Activated CD4-positive, alpha-beta T cell treated with anti-CD3 and anti-CD28 coated beads, Interleukin-2, amount 50 U/mL, for 24 hours (primary cell): ENCODE results near the gene STARD6.
"Not testable (repeated sequence)": the region's sequence is repeated elsewhere in the genome, so short reads cannot be mapped to it uniquely, and the experiment has no call there.

Experiments
- DNase-seq, 2 donors: peaks; one replicate each; pipeline ENCODE4 v3.0.0-alpha.2; 2020; ENCODE audit warnings: low read depth in 1 of 2, low spot score in 1 of 2

STARD6 gene

GRCh38 chr18:54351186-54351585, 6.5 kb downstream of the STARD6 start:
- no peak for DNase-seq

- DNase-seq, result no peak
These were observed 19.4 kb downstream of the STARD6 start for GRCh38 chr18:54338230-54338629.

GRCh38 chr18:54335638-54336173, 22.0 kb downstream of the STARD6 start:
- no peak for DNase-seq

GRCh38 chr18:54330768-54331548, 26.7 kb downstream of the STARD6 start:
- DNase-seq, result no peak

- DNase-seq, result no peak
These were observed 27.9 kb downstream of the STARD6 start for GRCh38 chr18:54329787-54330186.

- no peak for DNase-seq
These were observed 29.8 kb downstream of the STARD6 start for GRCh38 chr18:54327818-54328217.

- DNase-seq, result no peak
These were observed 33.7 kb downstream of the STARD6 start for GRCh38 chr18:54323970-54324369.

GRCh38 chr18:54323561-54323960, 34.1 kb downstream of the STARD6 start:
- no peak for DNase-seq

GRCh38 chr18:54316071-54316820, 41.4 kb downstream of the STARD6 start:
- no peak for DNase-seq

GRCh38 chr18:54309564-54309963, 48.1 kb downstream of the STARD6 start:
- not testable (repeated sequence) for DNase-seq

- DNase-seq, result no peak
These were observed 54.2 kb downstream of the STARD6 start for GRCh38 chr18:54303408-54303807.

- not testable (repeated sequence) for DNase-seq
These were observed 58.7 kb downstream of the STARD6 start for GRCh38 chr18:54298991-54299390.

- DNase-seq, result no peak
These were observed 61.6 kb downstream of the STARD6 start for GRCh38 chr18:54296062-54296461.

GRCh38 chr18:54294274-54294673, 63.4 kb downstream of the STARD6 start:
- no peak for DNase-seq

- peak in 1 of 2 donors; percentile 49 for DNase-seq
These were observed 72.5 kb downstream of the STARD6 start for GRCh38 chr18:54284981-54285785.

GRCh38 chr18:54284535-54284934, 73.1 kb downstream of the STARD6 start:
- DNase-seq, result no peak

GRCh38 chr18:54280220-54280569, 77.5 kb downstream of the STARD6 start:
- no peak for DNase-seq

GRCh38 chr18:54279477-54280219, 78.0 kb downstream of the STARD6 start:
- no peak for DNase-seq

GRCh38 chr18:54278615-54279014, 79.0 kb downstream of the STARD6 start:
- DNase-seq, result no peak

GRCh38 chr18:54277899-54278298, 79.8 kb downstream of the STARD6 start:
- no peak for DNase-seq
